Measurements from ENCODE around the gene ERAL1.
"Not testable (repeated sequence)": the region's sequence is repeated elsewhere in the genome, so short reads cannot be mapped to it uniquely, and the experiment has no call there.

ERAL1 gene

DNA sequence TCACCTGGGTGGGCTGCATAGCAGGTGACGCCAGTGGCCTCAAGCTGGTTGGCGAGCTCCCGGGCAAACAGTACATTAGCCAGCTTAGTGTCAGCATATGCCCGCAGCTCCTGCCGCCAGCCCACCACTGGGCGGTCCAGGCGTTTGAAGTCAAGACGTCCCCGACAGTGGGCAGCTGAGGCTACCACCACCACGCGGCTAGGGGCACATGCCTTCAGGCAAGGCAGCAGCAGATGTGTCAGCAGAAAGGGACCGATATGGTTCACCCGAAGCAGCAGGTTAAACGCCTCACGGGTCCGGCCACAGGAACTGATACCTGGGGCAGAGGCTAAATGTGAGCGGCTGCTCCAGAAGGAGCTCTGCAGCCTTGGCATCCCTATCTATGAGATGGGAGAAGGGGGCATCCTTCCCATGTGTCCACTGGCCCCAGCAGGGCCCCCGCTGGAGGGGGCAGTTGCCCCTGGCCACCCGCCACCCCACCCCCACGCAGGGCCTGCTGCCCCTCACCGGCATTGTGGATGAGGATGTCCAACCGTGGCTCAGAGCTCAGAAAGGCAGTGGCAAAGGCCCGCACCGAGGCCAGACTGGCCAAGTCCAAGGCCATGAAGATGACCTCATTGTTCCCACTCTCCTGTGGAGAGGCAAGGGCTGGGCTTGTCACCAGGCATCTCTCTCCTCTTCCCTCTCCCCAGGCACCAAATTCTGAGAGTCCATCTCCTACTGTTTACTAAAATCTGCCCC is 46.3 kb downstream of the ERAL1 start:
- CTCF ChIA-PET = interaction anchor here (1.0 to 6.7 kb wide), 10 partner anchors 8 to 190 kb away, joined by 3 to 29 read pairs (median 5); partner anchors contain the start of genes PROCA1 and TLCD1
- Histone ChIP-seq H3K27me3 (replicated peaks in 2 of 5; ENCODE audit: control insufficient read depth in 4 of 5, insufficient read depth in 5 of 5, low read length in 4 of 5) (no peaks in the 10 kb centered on the region), H3K27ac (ENCODE audit: insufficient read depth in 1 of 2, low read depth in 1 of 2, low read length in 2 of 2, poor library complexity in 1 of 2, severe bottlenecking in 2 of 2) (peak overlapping the region in 1 of 2 experiments; percentile 77), H3K4me1 (ENCODE audit: control extremely low read depth in 1 of 4, control insufficient read depth in 4 of 4, insufficient read depth in 4 of 4, low read length in 3 of 4) (peaks cover 7 to 45% (median 35%) of the 10 kb centered on the region in 4 experiments), H3K36me3 (ENCODE audit: control insufficient read depth in 4 of 4, insufficient read depth in 4 of 4, low read length in 3 of 4) (peaks cover 0 to 22% (median 9%) of the 10 kb centered on the region in 4 experiments), H3K9me3 (ENCODE audit: control extremely low read depth in 1 of 5, control insufficient read depth in 4 of 5, insufficient read depth in 2 of 5, low read depth in 1 of 5, low read length in 4 of 5) (no peaks in the 10 kb centered on the region), H3K4me3 (ENCODE audit: control insufficient read depth in 1 of 7, extremely low read depth in 1 of 7, insufficient read depth in 4 of 7, low read depth in 2 of 7, low read length in 6 of 7) (peak overlapping the region in 4 of 7 experiments; percentile 62 to 75 (median 74))
- DNase-seq = no peak
- POLR2A ChIA-PET = interaction anchor here (0.5 kb wide), 1 partner anchor 97 kb away, joined by 4 read pairs; no protein-coding TSS in a partner anchor
- WGBS (ENCODE audit: insufficient coverage) = 93% methylated on average over 23 of the region's 24 CpGs

DNA sequence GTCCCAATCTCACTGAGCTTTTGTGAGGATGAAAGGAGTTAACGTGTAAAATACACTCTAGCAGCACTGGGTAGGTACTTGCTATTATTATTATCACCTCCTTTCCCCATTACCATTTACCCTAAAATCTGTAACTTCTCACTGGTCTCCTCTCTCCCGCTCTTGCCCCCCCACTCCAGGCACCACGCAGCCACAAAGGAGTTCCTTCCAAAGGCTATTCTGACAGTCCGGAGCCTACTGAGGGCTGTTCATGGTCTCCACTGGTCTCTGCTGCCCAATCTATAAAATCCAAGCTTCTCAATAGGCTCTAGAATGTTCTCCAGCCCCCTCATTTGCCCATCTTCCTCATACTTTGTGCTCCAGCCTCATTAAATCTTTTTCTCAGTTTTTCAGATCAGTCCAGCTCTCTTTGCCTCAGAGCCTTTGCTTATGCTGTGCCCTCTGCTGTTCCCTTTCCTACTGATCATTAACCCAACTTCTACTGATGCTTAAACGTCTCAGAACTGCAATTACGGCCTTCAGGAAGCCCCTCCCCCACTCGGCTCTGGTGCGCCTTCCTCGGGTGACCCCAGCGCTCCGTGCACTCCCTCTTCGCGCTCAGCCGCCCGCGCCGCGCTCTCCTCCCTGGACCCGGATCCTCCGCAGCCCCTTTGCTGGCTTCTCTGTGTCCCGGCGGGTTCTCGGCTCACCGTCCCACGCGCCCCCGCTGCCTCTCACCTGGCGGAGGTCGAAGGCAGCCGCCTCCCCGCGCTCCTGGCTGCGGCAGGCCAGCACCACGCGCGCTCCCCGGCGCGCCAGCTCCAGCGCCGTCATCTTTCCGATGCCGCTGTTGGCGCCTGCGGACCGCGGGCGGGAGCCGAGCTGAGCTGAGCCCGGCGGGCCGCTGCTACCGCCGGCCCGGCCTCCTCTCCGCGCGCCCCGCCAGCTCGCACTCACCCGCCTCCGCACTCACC is 47.3 kb downstream of the ERAL1 start:
- peaks cover 0 to 36% (median 28%) of the 10 kb centered on the region in 4 experiments for H3K4me1 ChIP-seq (ENCODE audit: control extremely low read depth in 1 of 4, control insufficient read depth in 4 of 4, insufficient read depth in 4 of 4, low read length in 3 of 4)
- H3K9me3 ChIP-seq (ENCODE audit: control extremely low read depth in 1 of 5, control insufficient read depth in 4 of 5, insufficient read depth in 2 of 5, low read depth in 1 of 5, low read length in 4 of 5) = no peaks in the 10 kb centered on the region
- H3K4me3 ChIP-seq (ENCODE audit: control insufficient read depth in 1 of 7, extremely low read depth in 1 of 7, insufficient read depth in 4 of 7, low read depth in 2 of 7, low read length in 6 of 7) = peak overlapping the region; percentile 62 to 79 (median 75)
- POLR2A ChIA-PET = interaction anchor here (0.5 to 1.3 kb wide), 3 partner anchors 47 to 599 kb away, joined by 3 to 6 read pairs (median 5); partner anchors contain the start of gene PHF12
- peaks cover 2 to 32% (median 19%) of the 10 kb centered on the region in 4 experiments for H3K36me3 ChIP-seq (ENCODE audit: control insufficient read depth in 4 of 4, insufficient read depth in 4 of 4, low read length in 3 of 4)
- WGBS (ENCODE audit: insufficient coverage) = under 1% methylated on average over 60 of the region's 62 CpGs
- peak in 1 of 3 donors; percentile 60 for DNase-seq
- CTCF ChIA-PET = interaction anchor here (0.9 to 17.7 kb wide), 20 partner anchors 9 to 191 kb away, joined by 3 to 216 read pairs (median 5); partner anchors contain the start of genes PROCA1 and TLCD1
- H3K27ac ChIP-seq (ENCODE audit: insufficient read depth in 1 of 2, low read depth in 1 of 2, low read length in 2 of 2, poor library complexity in 1 of 2, severe bottlenecking in 2 of 2) = peak overlapping the region; percentile 21 to 77
- H3K27me3 ChIP-seq (replicated peaks in 2 of 5; ENCODE audit: control insufficient read depth in 4 of 5, insufficient read depth in 5 of 5, low read length in 4 of 5) = no peaks in the 10 kb centered on the region

DNA sequence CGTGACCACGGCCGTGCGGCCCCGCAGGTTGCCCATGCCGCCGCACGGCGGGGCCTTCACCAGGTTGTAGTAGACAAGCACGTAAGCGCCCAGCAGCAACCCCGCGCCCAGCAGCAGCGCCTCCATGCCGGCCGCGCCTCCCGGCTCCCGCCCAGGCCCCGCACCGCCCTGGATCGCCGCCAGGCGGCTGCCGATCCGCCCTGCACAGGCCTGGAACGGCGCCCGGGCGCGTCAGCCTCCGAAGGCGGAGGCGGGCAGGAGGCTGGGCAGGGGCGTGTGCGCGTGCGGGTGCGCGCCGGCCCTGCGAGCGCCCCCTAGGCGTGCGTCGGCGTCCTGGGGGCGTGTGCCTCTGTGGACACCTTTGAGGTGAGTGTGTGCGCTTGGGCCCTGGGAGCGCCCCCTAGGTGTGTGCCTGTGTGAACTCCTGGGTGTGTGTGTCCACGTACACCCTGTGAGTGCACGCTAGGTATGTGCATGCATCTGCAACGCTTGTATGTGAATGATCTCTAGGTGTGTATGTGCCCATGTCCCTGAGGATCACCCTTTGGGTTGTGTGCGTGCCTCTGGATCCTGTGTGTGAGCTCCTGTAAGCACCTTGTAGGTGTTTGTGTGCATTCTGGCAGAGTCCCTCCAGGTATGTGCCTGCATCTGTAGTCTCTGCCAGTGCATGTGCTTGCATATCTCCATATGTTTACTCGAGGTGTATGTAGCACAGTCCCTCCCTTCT is 48.2 kb downstream of the ERAL1 start, which contains the start of gene DHRS13:
Gene DHRS13, minus strand, starts transcription at position 261 of the 727 bp plus-strand sequence. Its CDS starts 135 bp downstream, at position 126.
- peak within 1 kb of the TSS; percentile 21 to 77 for H3K27ac ChIP-seq (ENCODE audit: insufficient read depth in 1 of 2, low read depth in 1 of 2, low read length in 2 of 2, poor library complexity in 1 of 2, severe bottlenecking in 2 of 2)
- no peaks in the 10 kb centered on the region for H3K9me3 ChIP-seq (ENCODE audit: control extremely low read depth in 1 of 5, control insufficient read depth in 4 of 5, insufficient read depth in 2 of 5, low read depth in 1 of 5, low read length in 4 of 5)
- H3K4me1 ChIP-seq (ENCODE audit: control extremely low read depth in 1 of 4, control insufficient read depth in 4 of 4, insufficient read depth in 4 of 4, low read length in 3 of 4) = peaks cover 0 to 32% (median 23%) of the 10 kb centered on the region in 4 experiments
- H3K36me3 ChIP-seq (ENCODE audit: control insufficient read depth in 4 of 4, insufficient read depth in 4 of 4, low read length in 3 of 4) = peaks cover 9 to 41% (median 27%) of the 10 kb centered on the region in 4 experiments
- no peaks in the 10 kb centered on the region for H3K27me3 ChIP-seq (replicated peaks in 2 of 5; ENCODE audit: control insufficient read depth in 4 of 5, insufficient read depth in 5 of 5, low read length in 4 of 5)
- DNase-seq = peak; percentile 96 to 97 (median 96)
- H3K4me3 ChIP-seq (ENCODE audit: control insufficient read depth in 1 of 7, extremely low read depth in 1 of 7, insufficient read depth in 4 of 7, low read depth in 2 of 7, low read length in 6 of 7) = peak within 1 kb of the TSS; percentile 62 to 79 (median 75)
- ChIA-PET CTCF (interaction anchor here (0.6 to 17.7 kb wide), 23 partner anchors 10 to 192 kb away, joined by 3 to 216 read pairs (median 4); partner anchors contain the start of genes PROCA1 and TLCD1), POLR2A (interaction anchor here (1.3 kb wide), 1 partner anchor 46 kb away, joined by 5 read pairs; no protein-coding TSS in a partner anchor)
- under 1% methylated on average over 48 of the region's 55 CpGs for WGBS (ENCODE audit: insufficient coverage)

DNA sequence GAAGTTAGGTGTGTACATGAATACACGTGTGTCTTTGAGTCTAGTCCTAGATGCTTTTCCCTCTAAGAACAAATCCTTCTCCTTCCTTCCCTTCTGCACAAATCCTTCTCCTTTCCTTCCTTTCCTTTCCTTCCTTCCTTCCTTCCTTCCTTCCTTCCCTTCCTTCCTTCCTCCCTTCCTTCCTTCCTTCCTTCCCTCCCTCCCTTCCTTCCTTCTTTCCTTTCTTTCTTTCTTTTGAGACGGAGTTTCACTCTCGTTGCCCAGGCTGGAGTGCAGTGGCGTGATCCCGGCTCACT is 48.7 kb downstream of the ERAL1 start:
- POLR2A ChIA-PET = interaction anchor here (1.3 kb wide), 1 partner anchor 46 kb away, joined by 5 read pairs; no protein-coding TSS in a partner anchor
- H3K36me3 ChIP-seq (ENCODE audit: control insufficient read depth in 4 of 4, insufficient read depth in 4 of 4, low read length in 3 of 4) = peaks cover 11 to 45% (median 32%) of the 10 kb centered on the region in 4 experiments

DNA sequence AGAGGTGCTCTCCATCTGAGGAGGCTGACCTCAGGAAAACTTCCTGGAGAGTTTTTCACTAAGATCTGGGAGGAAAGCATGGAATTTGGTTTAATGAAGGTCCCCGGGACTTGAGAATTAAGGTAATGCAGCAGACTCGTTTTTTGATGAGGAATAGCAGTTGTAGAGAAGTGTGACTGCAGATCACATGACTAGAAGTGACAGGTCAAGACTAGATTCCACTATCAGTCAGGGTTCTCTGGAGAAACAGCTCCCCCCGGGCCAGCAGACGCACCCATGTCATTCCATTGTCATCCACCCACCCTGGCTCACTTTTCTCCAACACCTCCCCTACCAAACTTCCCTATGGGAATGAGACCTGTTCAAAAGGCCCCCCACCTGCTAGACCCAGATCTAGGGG is 50.0 kb downstream of the ERAL1 start:
- H3K27me3 ChIP-seq (replicated peaks in 2 of 5; ENCODE audit: control insufficient read depth in 4 of 5, insufficient read depth in 5 of 5, low read length in 4 of 5) = no peaks in the 10 kb centered on the region
- peaks cover 0 to 20% (median 18%) of the 10 kb centered on the region in 4 experiments for H3K4me1 ChIP-seq (ENCODE audit: control extremely low read depth in 1 of 4, control insufficient read depth in 4 of 4, insufficient read depth in 4 of 4, low read length in 3 of 4)
- H3K9me3 ChIP-seq (ENCODE audit: control extremely low read depth in 1 of 5, control insufficient read depth in 4 of 5, insufficient read depth in 2 of 5, low read depth in 1 of 5, low read length in 4 of 5) = no peaks in the 10 kb centered on the region
- peak overlapping the region in 1 of 2 experiments; percentile 14 for H3K27ac ChIP-seq (ENCODE audit: insufficient read depth in 1 of 2, low read depth in 1 of 2, low read length in 2 of 2, poor library complexity in 1 of 2, severe bottlenecking in 2 of 2)
- 60% methylated on average over 2 of the region's 4 CpGs for WGBS (ENCODE audit: insufficient coverage)
- CTCF ChIA-PET = interaction anchor here (0.7 to 17.7 kb wide), 8 partner anchors 9 to 152 kb away, joined by 3 to 216 read pairs (median 6); no protein-coding TSS in a partner anchor
- peaks cover 19 to 50% (median 44%) of the 10 kb centered on the region in 4 experiments for H3K36me3 ChIP-seq (ENCODE audit: control insufficient read depth in 4 of 4, insufficient read depth in 4 of 4, low read length in 3 of 4)
- H3K4me3 ChIP-seq (ENCODE audit: control insufficient read depth in 1 of 7, extremely low read depth in 1 of 7, insufficient read depth in 4 of 7, low read depth in 2 of 7, low read length in 6 of 7) = no peak overlapping the region
- DNase-seq = no peak
- POLR2A ChIA-PET = no interaction called here

More for the DNA sequence above, 48.7 kb downstream of the ERAL1 start:
- CTCF ChIA-PET = interaction anchor here (0.6 to 17.7 kb wide), 13 partner anchors 9 to 140 kb away, joined by 3 to 216 read pairs (median 4); no protein-coding TSS in a partner anchor
- WGBS (ENCODE audit: insufficient coverage) = 83% methylated on average over 3 of the region's 5 CpGs
- DNase-seq; H3K9me3 ChIP-seq (ENCODE audit: control extremely low read depth in 1 of 5, control insufficient read depth in 4 of 5, insufficient read depth in 2 of 5, low read depth in 1 of 5, low read length in 4 of 5); H3K27ac ChIP-seq (ENCODE audit: insufficient read depth in 1 of 2, low read depth in 1 of 2, low read length in 2 of 2, poor library complexity in 1 of 2, severe bottlenecking in 2 of 2); H3K27me3 ChIP-seq (replicated peaks in 2 of 5; ENCODE audit: control insufficient read depth in 4 of 5, insufficient read depth in 5 of 5, low read length in 4 of 5): not testable (repeated sequence)
- Histone ChIP-seq H3K4me3 (ENCODE audit: control insufficient read depth in 1 of 7, extremely low read depth in 1 of 7, insufficient read depth in 4 of 7, low read depth in 2 of 7, low read length in 6 of 7) (peak overlapping the region in 1 of 7 experiments; percentile 74), H3K4me1 (ENCODE audit: control extremely low read depth in 1 of 4, control insufficient read depth in 4 of 4, insufficient read depth in 4 of 4, low read length in 3 of 4) (peaks cover 0 to 27% (median 19%) of the 10 kb centered on the region in 4 experiments)

DNA sequence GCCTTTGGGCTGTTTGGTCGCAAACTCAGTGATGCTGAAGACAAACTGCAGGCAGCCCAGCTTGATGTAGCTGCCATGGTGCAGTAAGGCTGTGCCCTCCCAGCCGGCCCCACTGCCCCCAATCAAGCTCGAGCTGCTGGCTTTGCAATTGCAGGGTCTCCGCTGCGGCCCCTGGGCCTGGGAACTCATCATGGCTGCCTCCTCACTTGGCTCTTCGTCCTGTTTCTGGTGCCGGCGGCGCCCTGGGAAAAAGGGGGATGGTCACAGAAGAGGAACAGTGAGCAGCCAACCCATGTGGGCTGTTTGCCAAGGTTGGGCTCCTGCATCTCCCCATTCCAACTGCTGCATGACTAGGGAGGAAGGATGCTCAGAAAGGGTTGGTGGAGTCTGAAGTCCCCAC is 51.5 kb downstream of the ERAL1 start:
- H3K4me1 ChIP-seq (ENCODE audit: control extremely low read depth in 1 of 4, control insufficient read depth in 4 of 4, insufficient read depth in 4 of 4, low read length in 3 of 4) = peaks cover 0 to 18% (median 14%) of the 10 kb centered on the region in 4 experiments
- H3K9me3 ChIP-seq (ENCODE audit: control extremely low read depth in 1 of 5, control insufficient read depth in 4 of 5, insufficient read depth in 2 of 5, low read depth in 1 of 5, low read length in 4 of 5) = no peaks in the 10 kb centered on the region
- no peak overlapping the region for H3K4me3 ChIP-seq (ENCODE audit: control insufficient read depth in 1 of 7, extremely low read depth in 1 of 7, insufficient read depth in 4 of 7, low read depth in 2 of 7, low read length in 6 of 7)
- H3K27me3 ChIP-seq (replicated peaks in 2 of 5; ENCODE audit: control insufficient read depth in 4 of 5, insufficient read depth in 5 of 5, low read length in 4 of 5) = no peaks in the 10 kb centered on the region
- POLR2A ChIA-PET = interaction anchor here (2.8 kb wide), 1 partner anchor 20 kb away, joined by 9 read pairs; no protein-coding TSS in a partner anchor
- DNase-seq = no peak
- peaks cover 33 to 65% (median 52%) of the 10 kb centered on the region in 4 experiments for H3K36me3 ChIP-seq (ENCODE audit: control insufficient read depth in 4 of 4, insufficient read depth in 4 of 4, low read length in 3 of 4)
- H3K27ac ChIP-seq (ENCODE audit: insufficient read depth in 1 of 2, low read depth in 1 of 2, low read length in 2 of 2, poor library complexity in 1 of 2, severe bottlenecking in 2 of 2) = no peak overlapping the region
- WGBS (ENCODE audit: insufficient coverage) = 92% methylated on average over 9 of the region's 9 CpGs
- CTCF ChIA-PET = interaction anchor here (1.1 to 17.7 kb wide), 5 partner anchors 8 to 57 kb away, joined by 3 to 216 read pairs (median 8); partner anchors contain the start of gene FLOT2

Measured in common myeloid progenitor, CD34-positive (primary cell).